Stimulated activated CD8-positive, alpha-beta memory T cell treated with anti-CD3 and anti-CD28 coated beads, Interleukin-4, amount 100 ng/mL, for 4 hours (primary cell): ENCODE data around the gene NALCN.
"Not testable (repeated sequence)": the region's sequence is repeated elsewhere in the genome, so short reads cannot be mapped to it uniquely, and the experiment has no call there.

ENCODE experiments used
- DNase-seq, 2 donors: peaks; one replicate each; pipeline ENCODE4 v3.0.0-alpha.2; 2020; ENCODE audit warnings: low read depth in 2 of 2, low spot score in 1 of 2

The NALCN gene

DNA sequence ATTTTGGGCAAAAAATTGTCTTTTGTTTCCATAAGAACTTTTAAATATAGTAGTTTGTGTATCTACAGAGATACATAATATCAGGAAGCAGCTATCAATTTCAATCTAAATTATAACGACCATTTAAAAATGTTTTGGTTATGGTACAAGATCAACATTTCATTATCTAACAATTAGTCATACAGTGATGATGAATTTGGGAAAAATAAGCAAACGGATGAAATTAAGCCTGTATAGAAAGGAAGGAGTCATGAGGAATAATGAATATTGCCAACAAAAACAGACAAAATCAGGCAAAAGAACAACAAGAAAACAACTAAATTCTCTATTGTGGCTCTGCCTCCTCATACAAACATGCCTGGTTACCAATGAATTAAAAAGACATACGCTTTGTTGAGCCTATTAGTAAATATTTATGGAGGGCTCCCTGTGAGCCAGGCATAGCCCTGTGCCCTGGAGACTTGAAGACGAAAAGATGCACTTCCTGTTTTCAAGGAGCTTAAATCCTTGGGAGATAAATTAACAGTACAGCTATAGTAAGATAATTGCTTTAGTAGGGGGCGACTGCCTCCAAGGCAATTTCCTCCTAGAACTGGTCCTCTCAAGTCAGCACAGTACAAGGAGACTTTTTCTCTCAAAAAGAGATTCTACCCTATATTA, 73.0 kb downstream of the NALCN start:
- DNase-seq = no peak

DNA sequence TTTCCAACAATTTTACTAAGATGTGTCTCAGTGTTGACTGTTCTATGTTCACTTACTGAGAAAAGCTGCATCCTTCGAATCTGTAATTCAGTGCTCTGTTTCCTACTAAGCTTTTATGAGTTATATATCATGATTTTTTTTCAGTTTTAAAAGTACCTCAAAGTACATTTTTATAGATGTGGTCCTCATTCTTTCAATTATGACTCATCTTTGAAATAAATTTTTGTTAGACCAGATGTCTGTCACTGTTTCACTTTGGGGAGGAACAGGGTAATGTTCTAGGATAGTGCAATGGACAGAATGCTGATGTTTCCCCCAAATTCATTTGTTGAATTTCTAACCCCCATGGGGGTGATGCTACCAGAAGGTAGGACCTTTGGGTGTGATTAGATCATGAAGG, 74.8 kb downstream of the NALCN start:
- DNase-seq = no peak

DNA sequence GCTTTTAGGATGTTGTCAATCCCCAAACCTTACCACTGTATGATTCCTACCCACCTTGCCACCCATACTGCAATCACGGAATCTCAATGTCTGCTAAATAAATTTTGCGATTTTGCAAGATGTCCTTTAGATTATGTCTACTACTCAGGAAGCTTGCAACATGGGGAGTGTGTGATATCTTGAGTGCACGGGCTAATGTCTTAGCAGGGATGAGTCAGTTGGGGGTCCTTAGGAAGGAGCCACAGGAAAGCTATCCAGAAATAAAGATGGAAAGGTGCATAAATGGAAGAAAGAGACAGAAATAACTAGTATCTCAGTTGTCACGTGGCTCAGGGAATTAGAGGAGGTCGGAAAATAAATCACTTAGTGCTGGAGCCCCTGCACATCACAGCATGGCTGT, 77.1 kb downstream of the NALCN start:
- DNase-seq = no peak

DNA sequence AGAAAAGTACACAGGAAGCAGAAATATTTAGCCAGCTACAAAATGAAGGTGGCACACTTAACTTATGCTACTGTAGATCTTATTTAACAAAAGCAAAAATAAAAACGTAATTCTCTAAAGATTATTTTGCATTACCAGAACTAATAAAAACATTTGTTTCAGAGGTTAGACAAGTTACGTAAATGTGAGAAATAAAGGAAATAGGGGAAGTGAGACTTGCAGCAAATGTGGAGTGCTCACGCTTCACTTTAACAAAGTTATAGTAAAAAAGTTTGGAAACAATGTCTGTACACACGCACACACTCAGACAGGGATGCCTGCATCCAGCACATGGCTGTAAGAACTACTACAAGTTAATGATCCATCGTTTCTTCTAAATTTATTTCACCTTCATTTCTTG, 83.7 kb downstream of the NALCN start:
- no peak for DNase-seq

DNA sequence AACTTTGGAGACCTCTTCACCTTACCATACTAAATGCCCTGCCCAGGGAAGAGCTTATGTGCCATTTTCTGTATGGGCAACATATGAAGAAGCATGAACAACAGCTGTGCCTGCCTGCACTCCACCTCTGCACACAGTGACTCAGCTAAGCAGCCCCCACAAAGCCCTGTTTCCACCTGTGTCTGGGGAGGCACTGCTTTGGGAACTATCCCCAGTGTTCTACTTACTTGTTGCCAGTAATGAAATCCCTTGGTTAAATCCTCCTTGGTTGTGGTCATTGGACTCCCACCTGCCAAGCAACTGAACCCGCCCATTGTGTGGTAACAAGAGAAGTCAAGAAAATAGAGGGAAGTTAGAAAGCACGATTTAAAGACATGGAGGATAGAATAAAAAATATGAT, 84.6 kb downstream of the NALCN start:
- DNase-seq = no peak

DNA sequence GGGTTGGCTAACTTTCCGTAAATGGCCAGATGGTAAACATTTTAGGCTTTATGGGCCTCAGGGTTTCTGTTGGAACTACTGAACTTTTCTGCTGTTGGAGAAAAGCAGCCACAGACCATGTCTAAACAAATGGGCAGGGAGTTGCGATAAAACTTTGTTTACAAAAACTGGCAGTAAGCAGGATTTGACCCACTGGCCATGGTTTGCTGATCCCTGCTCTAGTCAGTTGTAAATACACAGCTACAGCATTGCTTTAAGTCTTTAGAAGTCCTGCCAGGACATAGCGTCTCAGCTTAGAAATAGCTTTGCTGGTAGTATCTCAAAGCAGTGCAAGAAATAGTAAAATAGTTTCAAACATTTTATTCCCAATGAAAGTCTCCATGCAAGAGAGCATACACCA, 88.4 kb downstream of the NALCN start:
- DNase-seq = no peak

DNA sequence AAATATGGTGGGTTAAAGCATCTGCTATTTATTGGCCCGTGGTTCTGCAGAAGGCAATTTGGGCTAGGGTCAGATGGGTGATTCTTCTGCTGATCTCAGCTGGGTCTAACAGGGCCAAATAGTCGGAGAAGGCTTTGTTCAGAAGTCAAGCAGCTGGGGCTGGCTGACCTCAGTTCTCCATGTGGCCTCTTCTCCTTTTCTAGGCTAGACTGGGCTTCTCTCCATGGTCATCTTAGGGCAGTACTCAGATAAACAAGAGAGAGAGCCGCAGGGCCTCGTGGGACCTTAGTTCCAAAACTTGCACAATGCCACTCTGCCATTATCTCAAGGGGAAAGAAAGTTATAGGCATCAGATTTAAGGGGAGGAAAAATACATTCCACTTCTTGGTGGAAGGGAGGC, 89.6 kb downstream of the NALCN start:
- DNase-seq = no peak

DNA sequence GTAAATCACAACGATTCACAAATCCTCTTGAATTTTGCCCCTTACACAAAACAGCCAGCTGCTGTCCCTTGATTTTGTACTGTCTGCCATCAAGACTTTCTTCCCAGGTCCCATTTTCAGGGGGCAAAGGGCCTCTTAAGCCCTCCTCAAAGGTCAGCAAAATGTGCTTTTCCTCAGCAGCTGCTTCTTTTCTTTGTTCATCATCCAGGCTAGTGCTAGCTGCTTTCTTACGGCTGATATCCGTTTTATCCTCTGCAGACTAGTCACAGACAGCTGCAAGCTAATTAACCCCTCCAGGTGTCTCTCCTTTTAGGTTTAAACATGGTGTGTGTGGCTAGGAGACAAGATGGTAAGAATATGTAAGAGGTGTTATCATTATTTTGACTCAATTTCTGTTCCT, 90.9 kb downstream of the NALCN start:
- DNase-seq = no peak

DNA sequence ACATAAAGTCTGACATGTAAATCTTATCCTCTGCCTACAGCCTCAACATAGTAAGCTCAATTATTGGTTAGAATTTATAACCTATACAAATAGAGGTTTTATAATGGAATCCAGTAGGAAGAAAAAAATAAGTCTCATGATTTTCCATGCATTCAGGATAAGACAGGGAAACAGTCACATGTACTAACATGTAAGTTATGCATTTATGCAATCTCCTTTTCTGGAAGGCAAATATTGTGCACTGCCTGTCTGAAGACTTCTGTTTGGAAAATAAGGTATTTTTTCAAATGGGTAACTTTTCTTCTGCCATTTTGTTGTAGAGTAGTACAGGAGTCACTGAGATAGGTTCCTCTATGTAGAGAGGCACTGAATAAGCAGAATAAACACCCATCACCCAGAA, 92.7 kb downstream of the NALCN start:
- no peak for DNase-seq

DNA sequence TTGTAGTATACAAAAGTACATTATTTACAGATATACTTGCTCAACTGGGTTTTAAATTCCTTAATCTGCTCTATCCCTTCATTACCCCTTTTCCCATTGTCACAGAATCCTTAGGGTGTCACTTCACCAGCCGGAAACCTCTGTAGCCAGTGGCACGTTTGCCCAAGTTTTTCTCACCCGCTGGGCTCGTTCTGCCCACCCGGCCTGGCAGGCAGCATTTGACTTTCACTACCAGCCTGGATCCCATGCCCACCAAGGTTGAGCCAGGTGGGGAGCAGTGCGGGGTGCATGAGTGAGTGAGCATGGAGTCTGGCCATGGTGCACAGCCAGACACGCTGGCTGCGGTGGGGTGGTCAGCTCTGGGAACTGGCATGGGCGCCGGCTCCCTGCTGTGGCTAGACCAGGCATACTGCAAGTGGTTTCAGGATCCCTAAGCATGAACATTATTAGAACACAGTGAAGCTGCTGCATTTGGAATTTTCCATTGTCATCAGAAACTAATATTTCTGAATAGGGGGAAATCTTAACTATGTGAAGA, 98.3 kb downstream of the NALCN start:
- DNase-seq = no peak

DNA sequence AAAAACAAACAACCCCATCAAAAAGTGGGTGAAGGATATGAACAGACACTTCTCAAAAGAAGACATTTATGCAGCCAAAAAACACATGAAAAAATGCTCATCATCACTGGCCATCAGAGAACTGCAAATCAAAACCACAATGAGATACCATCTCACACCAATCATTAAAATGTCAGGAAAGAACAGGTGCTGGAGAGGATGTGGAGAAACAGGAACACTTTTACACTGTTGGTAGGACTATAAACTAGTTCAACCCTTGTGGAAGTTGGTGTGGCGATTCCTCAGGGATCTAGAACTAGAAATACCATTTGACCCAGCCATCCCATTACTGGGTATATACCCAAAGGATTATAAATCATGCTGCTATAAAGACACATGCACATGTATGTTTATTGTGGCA, 102.8 kb downstream of the NALCN start:
- not testable (repeated sequence) for DNase-seq

DNA sequence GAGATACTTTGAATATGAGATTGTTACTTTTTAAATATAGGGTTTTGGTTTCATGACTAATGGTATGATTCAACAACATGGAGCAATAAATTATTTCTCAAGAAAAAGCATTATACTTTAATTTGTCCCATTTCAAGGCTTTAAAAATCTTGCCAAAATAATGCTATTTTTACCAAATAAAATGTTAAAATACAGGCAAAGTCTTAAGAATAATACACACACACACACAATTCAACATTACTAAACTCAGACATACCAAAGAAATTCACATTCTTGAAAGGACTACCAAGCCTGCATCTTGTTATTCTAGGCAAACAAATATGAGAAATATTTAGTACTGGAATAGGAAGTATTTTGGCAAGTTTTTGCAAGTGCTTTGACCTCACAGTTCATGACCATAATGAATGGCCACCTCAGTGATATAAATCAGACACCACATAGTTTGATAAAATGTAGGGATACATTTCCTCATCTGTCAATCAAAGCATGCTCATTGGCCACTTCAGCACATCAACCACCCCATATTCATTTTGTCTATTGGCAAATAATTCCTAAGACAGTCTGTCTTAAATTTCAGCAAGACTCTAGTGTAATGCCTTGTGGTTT, 107.2 kb downstream of the NALCN start:
- no peak for DNase-seq

DNA sequence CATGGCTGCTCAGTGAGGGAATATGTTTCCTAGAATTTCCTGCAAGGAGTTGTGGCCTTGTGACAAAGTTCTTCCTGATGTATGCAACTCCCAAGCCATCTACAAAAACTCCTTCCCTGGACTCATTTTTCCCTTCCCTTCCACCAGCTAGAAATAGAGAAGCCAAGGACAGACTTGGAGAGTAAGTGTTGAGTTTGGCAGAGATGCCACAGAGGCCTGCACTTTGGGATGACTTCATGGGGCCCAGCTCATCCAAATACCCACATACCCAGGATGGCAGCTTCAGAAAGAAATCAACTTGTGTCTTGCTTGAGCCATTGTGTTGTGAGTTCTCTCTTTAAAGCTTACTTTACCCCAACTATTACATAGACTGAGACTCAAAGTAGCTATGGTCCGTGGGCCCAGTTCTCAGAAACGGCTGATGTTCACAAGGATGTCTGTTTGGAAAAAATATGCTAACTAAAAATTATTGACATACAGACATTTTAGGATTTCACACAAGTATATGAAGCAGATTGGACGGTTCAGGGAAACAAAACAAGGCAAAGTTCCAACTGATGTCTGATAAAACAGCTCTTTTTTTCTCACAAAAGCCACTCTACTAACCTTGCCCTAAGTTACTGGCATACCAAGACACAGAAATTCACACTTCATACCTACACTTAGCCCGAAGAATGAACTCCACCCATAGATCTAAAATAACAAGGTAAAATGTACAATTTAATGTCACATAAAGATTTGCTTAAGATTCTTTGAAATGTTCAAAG, 107.9 kb downstream of the NALCN start:
- no peak for DNase-seq

DNA sequence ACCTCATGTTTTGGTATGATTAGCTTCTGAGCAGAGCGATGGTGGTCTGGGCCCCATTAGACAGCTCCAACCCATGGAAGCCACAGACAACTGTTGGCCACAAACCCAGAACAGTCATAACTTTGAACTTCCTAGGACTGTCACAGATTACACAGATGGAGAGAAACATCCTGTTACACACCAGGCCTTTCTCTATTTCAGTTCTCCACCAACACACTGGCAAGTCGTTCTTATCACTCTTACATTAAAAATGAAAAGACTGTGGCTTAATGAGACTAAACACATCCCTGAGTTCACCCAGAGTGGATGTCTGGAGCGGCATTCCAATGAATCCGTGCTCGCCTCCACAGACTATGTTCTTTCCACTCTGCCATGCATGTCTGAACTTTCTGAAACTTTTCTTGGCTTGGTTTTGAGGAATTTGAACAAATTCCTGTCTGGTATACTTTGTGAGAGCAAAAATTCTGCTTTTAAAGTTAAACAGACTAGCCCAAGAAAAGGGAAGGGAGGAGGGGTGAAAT, 109.1 kb downstream of the NALCN start:
- DNase-seq = no peak

DNA sequence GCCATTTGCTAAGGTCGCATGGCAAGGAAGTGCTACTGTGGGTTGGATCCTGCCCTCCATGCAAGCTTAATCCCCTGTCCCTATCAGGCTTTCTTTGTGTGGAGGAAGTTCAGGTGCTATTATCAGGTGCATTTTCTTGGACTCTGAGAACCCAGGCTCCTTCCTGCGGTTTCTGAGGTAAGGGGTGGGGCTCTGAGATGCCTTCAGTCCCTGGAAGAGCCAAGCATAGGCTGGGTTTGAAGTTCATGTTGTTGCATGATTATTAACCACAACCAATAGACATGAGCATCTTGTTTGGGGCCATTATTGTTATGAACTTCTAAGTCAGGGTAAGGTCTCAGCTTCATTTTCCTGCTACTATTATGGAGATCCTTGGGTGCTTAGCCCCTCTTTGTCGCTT, 109.5 kb downstream of the NALCN start:
- DNase-seq = no peak

DNA sequence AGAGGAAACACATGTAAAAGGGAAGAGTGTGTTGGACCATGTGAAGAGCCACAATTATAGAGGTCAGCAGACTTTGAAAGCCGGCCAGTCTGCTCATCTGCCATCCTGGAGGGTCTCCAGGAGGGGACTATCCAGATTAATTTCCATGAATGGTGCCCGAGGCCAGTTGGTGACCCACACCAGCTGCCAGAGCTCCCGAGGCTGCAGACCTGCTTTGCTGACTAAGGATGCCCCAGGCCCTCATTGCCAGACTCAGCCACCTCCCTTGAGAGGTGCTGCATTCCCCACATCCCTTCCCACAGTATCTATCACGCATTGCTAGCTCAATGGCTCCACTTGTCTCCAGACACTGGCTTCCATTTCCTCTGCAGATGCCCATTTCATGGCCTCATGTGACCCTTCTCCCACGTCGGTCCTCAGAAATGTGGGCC, 110.3 kb downstream of the NALCN start:
- no peak for DNase-seq

DNA sequence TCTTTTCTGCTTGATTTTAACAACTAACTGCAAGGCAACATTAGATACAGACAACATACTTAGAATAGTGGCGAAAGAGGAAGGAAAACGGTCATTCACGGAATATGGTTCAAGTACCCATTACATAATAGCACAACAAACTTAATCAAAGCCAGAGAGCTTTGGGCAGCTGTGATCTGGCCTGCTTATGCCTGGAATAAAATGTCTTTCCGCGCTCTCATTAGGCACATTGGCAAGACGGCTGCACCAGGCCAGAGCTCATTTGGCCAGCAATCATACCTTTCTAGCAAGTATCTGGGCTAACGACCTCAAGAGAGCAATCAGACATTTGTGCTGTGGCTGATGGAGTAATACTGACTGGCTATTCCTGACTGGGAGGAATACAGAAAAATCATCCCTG, 112.8 kb downstream of the NALCN start:
- no peak for DNase-seq

DNA sequence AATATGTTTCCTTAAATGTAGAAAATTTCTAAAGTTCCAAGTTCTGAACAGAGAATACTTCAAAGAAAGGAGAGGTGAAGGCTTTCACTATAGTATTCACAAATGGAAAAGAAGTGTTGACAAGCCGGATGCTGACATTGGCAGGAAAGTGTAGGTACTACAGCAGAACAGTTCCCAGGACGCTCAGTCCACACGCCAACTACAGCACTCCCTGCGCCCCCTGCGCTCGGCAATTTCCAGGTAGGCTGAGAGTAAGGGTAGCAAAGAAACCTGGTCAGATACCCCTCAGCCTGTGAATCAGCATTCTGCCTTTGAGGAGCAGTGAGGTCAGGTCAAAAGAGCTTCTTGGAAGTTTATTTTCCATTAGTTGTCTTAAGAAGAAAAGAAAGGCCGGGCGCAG, 115.3 kb downstream of the NALCN start:
- no peak for DNase-seq

DNA sequence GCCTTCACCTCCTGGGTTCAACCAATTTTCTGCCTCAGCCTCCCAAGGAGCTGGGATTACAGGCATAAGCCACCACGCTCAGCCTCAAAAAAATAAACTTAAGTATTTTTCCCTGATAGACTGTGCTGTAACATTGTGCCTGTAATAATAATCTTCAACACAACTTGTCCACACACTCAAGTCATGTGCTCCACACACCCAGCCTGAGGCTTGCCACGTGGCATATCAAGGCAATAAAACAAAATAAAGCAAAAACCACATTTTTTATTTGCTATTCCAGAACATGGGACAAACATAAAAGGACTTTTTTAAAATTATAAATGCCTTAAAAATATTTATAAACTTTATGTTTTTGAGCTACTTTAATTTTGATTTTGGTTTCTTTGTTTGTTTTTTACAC, 115.8 kb downstream of the NALCN start:
- DNase-seq = no peak

DNA sequence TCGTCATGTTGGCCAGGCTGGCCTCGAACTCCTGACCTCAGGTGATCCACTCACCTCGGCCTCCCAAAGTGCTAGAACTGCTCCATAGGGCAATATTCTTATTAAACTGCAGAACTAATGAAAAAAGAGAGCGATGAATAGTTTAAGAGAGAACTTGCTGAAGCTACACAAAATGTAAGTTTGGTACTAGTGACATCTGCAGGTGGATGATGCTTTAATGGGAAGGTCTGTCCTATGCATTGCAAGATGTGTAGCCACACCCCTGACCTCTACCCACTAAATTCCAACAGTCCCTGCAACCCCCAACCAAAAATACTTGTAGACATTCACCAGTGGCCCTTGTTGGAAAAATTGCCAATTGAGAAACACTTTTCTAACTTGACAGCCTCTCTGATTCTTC, 117.8 kb downstream of the NALCN start:
- no peak for DNase-seq

DNA sequence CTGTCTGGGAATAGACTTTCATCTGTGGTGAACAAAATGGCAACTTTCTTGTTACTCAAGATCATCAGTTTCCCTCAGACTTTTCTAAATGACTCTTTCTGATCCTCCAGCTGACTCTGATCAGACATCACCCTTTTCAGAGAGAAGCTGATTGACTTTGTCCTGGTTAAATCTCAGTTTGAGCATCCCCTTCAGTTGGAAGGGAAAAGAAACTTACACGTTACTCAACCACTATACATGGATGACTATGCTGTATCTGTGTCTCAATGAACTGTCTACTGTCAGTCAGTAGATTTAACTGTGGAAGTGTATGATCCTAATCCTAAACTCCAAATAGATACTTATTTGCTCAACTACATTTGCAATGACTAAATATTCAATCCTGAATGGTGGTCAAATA, 118.5 kb downstream of the NALCN start:
- no peak for DNase-seq

DNA sequence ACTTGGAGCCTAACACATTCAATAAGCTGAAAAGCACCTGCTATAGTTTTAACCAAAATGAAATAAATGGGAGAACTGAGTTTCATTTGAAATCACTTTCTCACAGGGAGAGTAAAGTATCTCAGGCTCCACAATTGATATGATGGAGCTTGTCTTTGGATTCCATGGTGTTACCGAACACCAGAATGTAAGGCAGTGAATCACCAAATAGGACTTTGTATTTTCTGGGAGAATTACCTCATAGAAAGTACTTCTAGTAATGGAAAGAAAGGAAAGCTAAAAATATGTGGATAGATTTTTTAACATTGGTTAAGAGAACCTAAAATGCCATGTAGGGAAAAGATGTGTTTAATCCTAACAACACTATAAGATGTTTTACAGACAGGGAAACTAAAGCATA, 123.6 kb downstream of the NALCN start:
- no peak for DNase-seq
